Measurements from ENCODE around the gene PLEKHA7. TPM values are rescaled to one million over a fixed set of nuclear protein-coding genes. Genes with fewer than 3 reads are reported as not detected.

Gene PLEKHA7
- total RNA-seq, 2 experiments from 2014 or later: 6.4 to 8.4 TPM

DNA sequence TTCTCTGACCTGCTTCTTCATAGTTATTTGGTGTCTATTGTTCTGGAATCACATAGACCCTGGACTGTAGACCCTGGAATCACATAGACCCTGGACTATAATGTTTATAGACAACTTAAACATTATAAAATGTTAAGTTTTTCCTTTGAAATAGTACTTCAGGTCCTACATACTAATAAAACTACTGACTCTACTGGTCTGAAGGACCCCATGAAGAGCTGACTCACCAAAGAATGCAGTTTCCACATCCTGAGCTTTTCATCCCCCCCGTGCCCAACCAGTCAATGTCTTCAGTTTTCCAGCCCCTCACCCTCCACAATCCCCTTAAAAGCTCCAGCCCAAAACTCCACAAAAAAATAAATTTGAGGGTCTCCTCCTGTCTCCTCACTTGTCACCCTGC, 6.6 kb upstream of the PLEKHA7 start:
- Mint-ChIP-seq H3K27me3 (peaks cover 3% of the 10 kb centered on the region), H3K4me3 (no peak overlapping the region), H3K9me3 (ENCODE audit: low read depth) (no peaks in the 10 kb centered on the region), H3K4me1 (no peaks in the 10 kb centered on the region), H3K36me3 (ENCODE audit: low read depth) (no peaks in the 10 kb centered on the region), H3K27ac (no peak overlapping the region)
- ATAC-seq (no peak), DNase-seq (no peak)
- intact Hi-C loops (cut with DNase I, micrococcal nuclease): no loop called here
- ChIA-PET CTCF (no interaction called here), POLR2A (interaction anchor here (0.6 kb wide), 1 partner anchor 24 kb away, joined by 3 read pairs; no protein-coding TSS in a partner anchor)

DNA sequence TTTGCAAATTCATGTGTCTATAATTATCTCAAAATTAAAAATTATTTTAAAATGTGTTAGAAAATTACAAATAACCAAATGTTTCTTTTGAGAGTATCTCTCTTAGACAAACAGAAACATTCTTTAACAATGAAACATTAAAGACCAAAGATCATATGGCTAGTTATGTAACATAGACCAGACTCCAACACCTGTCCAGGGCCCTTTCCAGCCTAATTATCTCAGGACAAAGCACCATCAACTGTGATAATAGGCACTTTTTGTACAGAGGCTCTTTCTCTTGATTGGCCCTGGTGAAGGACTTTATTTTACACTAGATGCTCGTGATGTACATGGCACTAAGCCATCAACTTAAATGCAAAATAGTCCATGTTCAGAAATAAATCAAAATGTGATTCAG, 5.0 kb upstream of the PLEKHA7 start:
- CTCF ChIA-PET: no interaction called here
- Mint-ChIP-seq H3K36me3 (ENCODE audit: low read depth) (no peaks in the 10 kb centered on the region), H3K9me3 (ENCODE audit: low read depth) (no peaks in the 10 kb centered on the region), H3K4me1 (peaks cover 5% of the 10 kb centered on the region), H3K4me3 (no peak overlapping the region), H3K27me3 (peaks cover 12% of the 10 kb centered on the region), H3K27ac (no peak overlapping the region)
- no peak for DNase-seq
- no peak for ATAC-seq
- POLR2A ChIA-PET: no interaction called here
- intact Hi-C loops (cut with DNase I, micrococcal nuclease): no loop called here

DNA sequence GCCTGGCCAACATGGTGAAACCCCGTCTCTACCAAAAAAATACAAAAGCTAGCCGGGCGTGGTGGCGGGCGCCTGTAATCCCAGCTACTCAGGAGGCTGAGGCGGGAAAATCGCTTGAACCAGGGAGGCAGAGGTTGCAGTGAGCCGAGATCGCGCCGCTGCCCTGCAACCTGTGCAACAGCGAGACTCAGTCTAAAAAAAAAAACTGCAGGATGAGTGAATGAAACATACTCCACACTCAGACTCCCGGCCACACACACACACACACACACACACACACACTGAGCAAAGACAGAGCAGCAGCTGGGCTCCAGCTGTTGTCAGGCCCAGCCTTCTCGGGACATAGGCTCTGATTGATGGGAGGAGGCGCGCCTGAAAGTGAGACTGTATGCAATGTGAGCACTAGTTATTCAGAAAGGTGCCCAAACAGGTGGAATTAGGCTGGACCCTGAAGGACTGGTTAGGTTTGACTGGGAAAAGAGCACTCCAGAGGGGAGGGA, 1.5 kb upstream of the PLEKHA7 start:
- POLR2A ChIA-PET: interaction anchor here (1.0 kb wide), 1 partner anchor 62 kb away, joined by 3 read pairs; no protein-coding TSS in a partner anchor
- H3K4me1 Mint-ChIP-seq: peaks cover 7% of the 10 kb centered on the region
- CTCF ChIA-PET: interaction anchor here (0.6 to 1.0 kb wide), 7 partner anchors 17 to 488 kb away, joined by 3 to 5 read pairs (median 3); no protein-coding TSS in a partner anchor
- no peak overlapping the region for H3K27ac Mint-ChIP-seq
- H3K9me3 Mint-ChIP-seq (ENCODE audit: low read depth): no peaks in the 10 kb centered on the region
- no peak for ATAC-seq
- no peak overlapping the region for H3K4me3 Mint-ChIP-seq
- DNase-seq: no peak
- H3K27me3 Mint-ChIP-seq: peaks cover 12% of the 10 kb centered on the region
- intact Hi-C loops (cut with DNase I, micrococcal nuclease): loop anchor here in 1 of 2 experiments (2.0 kb wide), 1 partner anchor 61 kb away; the partner anchor contains the start of gene RPS13
- H3K36me3 Mint-ChIP-seq (ENCODE audit: low read depth): no peaks in the 10 kb centered on the region

DNA sequence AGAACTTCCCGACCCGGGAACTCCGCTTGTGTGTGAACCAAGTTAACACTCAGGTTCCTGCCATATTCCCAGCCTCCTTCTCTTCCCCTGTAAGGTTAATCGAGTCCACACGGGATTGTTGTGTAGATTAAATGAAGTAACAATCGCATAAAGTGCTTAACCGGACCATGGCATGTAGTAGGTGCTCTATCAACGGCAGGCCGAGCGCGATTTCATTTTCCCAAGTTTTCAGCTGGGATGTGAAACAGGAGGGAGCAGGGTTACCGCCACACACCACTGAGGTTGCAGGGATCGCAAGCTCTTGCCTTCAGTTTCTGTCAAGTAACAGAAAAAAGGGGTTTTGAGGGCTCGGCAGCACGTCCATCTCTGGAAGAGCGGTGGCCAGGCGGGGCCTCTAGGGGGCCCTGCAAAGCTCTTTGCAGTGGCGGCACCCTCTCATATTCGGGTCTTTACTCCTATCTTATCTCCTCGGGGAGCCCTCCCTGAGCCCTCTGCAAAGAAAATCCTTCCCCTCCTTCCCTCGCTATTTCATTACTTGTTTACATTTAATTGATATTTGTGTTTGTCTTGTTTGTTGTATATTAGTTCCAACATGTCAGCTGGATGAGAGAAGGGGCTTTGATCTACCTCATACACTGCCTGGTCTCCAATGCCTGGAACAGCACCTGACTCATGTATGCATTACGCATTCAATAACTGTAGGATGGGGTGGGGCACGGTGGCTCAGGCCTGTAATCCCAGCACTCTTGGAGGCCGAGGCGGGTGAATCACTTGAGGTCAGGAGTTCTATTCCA, 816 bp upstream of the PLEKHA7 start:
- intact Hi-C loops (cut with DNase I, micrococcal nuclease): loop anchor here (2.0 to 5.0 kb wide), 2 partner anchors 62 to 193 kb away; partner anchors contain the start of gene RPS13 (in 1 of the 2)
- Mint-ChIP-seq H3K4me1 (peaks cover 7% of the 10 kb centered on the region), H3K9me3 (ENCODE audit: low read depth) (no peaks in the 10 kb centered on the region), H3K27me3 (peaks cover 12% of the 10 kb centered on the region), H3K4me3 (peak overlapping the region; percentile 77), H3K36me3 (ENCODE audit: low read depth) (no peaks in the 10 kb centered on the region), H3K27ac (peak overlapping the region; percentile 66)
- ATAC-seq: peak; percentile 72
- POLR2A ChIA-PET: interaction anchor here (0.6 to 1.0 kb wide), 2 partner anchors 63 to 422 kb away, joined by 3 to 4 read pairs; no protein-coding TSS in a partner anchor
- peak; percentile 55 for DNase-seq
- CTCF ChIA-PET: interaction anchor here (0.6 to 1.2 kb wide), 10 partner anchors 12 to 489 kb away, joined by 3 to 5 read pairs (median 3); no protein-coding TSS in a partner anchor

DNA sequence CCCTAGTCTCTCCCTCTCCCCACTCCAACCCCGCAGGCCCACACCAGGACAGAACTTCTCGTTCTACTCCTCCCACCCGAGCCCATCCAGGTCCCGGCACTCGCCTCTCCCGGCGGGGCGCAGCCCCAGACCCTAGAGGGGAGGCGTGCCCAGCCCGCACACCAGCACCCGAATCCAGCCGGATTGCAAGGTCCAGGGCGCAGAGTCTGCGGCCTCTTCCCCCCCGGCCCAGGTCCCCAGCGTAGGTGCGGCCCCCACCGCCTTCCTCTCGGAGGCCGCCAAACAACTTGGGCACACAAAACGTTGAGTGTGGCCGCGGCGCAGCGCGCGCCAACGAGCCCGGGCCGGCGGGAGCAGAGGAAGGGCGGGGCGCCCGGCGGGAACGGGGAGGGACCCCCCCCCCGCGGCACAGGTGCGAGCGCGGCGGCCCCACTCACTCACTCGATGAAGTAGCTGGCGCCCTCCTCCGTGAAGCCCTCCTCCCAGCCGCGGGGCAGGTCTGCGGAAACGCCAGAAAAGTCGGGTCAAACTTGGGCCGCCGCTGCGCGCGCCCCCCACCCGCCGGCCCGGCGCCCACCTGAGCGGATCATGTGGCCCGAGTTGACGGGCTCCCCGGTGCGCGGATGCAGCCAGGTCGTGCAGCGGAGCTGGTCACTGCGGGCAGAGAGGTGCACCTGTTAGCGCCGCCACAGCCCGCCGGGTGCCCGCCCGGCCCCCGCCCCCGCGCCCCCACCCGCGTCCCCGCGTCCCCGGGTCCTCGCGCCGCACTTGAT, 480 bp downstream of the PLEKHA7 start:
- H3K36me3 Mint-ChIP-seq (ENCODE audit: low read depth): no peaks in the 10 kb centered on the region
- H3K4me3 Mint-ChIP-seq: peak overlapping the region; percentile 27
- CTCF ChIA-PET: interaction anchor here (1.2 kb wide), 1 partner anchor 13 kb away, joined by 5 read pairs; no protein-coding TSS in a partner anchor
- no peak overlapping the region for H3K27ac Mint-ChIP-seq
- intact Hi-C loops (cut with DNase I, micrococcal nuclease): loop anchor here (2.0 to 5.0 kb wide), 2 partner anchors 63 to 191 kb away; partner anchors contain the start of gene RPS13 (in 1 of the 2)
- peaks cover 12% of the 10 kb centered on the region for H3K27me3 Mint-ChIP-seq
- peaks cover 7% of the 10 kb centered on the region for H3K4me1 Mint-ChIP-seq
- ATAC-seq (peak; percentile 28), DNase-seq (peak; percentile 47)
- no peaks in the 10 kb centered on the region for H3K9me3 Mint-ChIP-seq (ENCODE audit: low read depth)
- POLR2A ChIA-PET: no interaction called here

DNA sequence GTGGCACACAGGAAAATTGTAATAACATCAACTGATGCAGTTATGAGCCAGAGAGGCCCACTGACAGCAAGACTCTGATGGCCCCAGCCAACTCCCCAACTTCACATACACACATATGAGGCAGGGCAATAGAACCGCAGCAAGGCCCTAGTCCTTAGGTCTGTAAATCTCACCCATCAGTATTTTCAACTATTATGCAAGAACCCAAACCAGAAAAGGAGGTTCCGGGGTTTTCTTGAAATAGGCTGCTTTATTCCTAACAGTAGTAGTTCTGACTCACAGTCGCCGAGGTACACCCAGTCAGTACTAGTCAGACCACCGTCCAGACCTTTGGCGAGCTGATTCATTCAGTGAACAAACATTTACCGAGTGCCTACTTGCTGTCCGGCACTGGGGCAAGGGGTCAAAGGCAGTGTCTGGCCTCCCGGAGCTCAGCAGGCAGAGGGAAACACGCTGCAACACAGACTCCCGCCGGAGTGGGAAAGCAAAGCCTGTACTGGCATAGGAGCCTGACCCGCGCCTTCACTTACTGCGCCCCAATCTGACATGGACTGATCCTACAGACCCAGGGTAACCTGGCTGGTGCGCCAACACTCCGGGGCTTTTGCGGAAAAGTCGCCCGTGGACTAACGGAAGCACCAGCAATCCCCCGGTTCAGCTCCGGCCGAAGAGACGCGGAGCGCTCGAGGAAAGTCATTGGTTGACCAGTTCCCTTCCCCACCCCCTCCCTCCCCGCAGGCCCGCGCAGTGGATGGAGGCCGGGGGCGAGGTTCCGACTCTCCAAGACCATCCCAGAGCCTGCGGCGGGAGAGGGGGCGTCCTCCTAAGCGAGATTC, 1.3 kb downstream of the PLEKHA7 start:
- intact Hi-C loops (cut with DNase I, micrococcal nuclease): loop anchor here in 1 of 2 experiments (5.0 kb wide), 1 partner anchor 191 kb away; no protein-coding TSS in a partner anchor
- CTCF ChIA-PET: no interaction called here
- peak; percentile 26 for DNase-seq
- POLR2A ChIA-PET: no interaction called here
- no peak overlapping the region for H3K27ac Mint-ChIP-seq
- peaks cover 12% of the 10 kb centered on the region for H3K27me3 Mint-ChIP-seq
- peaks cover 7% of the 10 kb centered on the region for H3K4me1 Mint-ChIP-seq
- no peak for ATAC-seq
- H3K4me3 Mint-ChIP-seq: no peak overlapping the region
- no peaks in the 10 kb centered on the region for H3K9me3 Mint-ChIP-seq (ENCODE audit: low read depth)
- no peaks in the 10 kb centered on the region for H3K36me3 Mint-ChIP-seq (ENCODE audit: low read depth)

DNA sequence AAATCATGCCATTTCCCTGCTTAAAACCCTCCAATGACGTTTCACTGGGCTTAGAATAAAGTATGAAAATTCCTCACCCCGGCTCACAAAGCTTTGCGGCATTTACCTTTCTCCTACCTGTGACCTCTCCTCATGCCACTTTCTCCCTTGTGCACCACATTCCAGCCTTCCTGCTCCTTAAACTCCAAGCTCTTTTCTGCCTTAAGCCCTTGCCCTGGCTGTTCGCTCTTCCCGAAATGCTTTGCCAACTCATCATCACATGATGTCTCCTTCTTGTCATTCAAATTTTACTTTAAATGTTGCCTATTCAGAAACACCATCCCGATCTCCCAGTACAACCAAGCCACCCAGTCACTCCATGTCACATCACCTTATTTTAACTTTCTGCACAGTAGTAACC, 2.0 kb downstream of the PLEKHA7 start:
- Mint-ChIP-seq H3K9me3 (ENCODE audit: low read depth) (no peaks in the 10 kb centered on the region), H3K4me1 (peaks cover 7% of the 10 kb centered on the region), H3K27me3 (peaks cover 12% of the 10 kb centered on the region), H3K27ac (no peak overlapping the region), H3K4me3 (no peak overlapping the region), H3K36me3 (ENCODE audit: low read depth) (no peaks in the 10 kb centered on the region)
- ATAC-seq (no peak), DNase-seq (no peak)
- ChIA-PET CTCF (no interaction called here), POLR2A (no interaction called here)
- intact Hi-C loops (cut with DNase I, micrococcal nuclease): loop anchor here in 1 of 2 experiments (5.0 kb wide), 1 partner anchor 190 kb away; no protein-coding TSS in a partner anchor

DNA sequence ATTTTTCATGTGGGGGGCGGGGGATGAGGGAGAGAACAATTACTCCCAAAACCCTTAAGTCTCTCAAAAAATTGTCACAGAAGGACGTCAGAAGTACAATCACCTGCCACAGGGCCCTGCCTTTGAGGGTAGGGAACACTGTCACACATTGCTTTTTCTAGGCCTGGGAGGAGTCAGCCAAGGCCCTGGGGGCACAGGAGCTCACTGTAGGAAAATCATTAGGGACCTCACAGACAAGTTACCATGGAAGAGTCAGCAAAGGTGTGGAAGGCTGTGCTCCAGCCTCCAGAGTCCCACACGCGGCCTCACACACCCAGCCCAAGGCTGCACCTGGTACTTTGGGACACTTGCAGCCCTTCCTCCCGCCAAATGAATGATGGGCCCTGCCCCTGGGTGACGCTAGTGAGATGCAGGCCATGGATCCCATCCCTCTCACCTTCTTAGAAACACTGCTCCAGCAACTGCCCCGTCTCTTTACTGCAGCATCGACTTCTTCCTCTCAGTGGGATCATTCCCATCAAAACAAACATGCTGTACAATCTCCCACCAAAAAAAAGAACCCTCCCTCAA, 3.3 kb downstream of the PLEKHA7 start:
- peaks cover 7% of the 10 kb centered on the region for H3K4me1 Mint-ChIP-seq
- ChIA-PET POLR2A (no interaction called here), CTCF (no interaction called here)
- no peaks in the 10 kb centered on the region for H3K36me3 Mint-ChIP-seq (ENCODE audit: low read depth)
- intact Hi-C loops (cut with DNase I, micrococcal nuclease): loop anchor here in 1 of 2 experiments (5.0 kb wide), 1 partner anchor 189 kb away; no protein-coding TSS in a partner anchor
- no peak for DNase-seq
- H3K9me3 Mint-ChIP-seq (ENCODE audit: low read depth): no peaks in the 10 kb centered on the region
- no peak overlapping the region for H3K27ac Mint-ChIP-seq
- no peak for ATAC-seq
- H3K27me3 Mint-ChIP-seq: peaks cover 10% of the 10 kb centered on the region
- no peak overlapping the region for H3K4me3 Mint-ChIP-seq

DNA sequence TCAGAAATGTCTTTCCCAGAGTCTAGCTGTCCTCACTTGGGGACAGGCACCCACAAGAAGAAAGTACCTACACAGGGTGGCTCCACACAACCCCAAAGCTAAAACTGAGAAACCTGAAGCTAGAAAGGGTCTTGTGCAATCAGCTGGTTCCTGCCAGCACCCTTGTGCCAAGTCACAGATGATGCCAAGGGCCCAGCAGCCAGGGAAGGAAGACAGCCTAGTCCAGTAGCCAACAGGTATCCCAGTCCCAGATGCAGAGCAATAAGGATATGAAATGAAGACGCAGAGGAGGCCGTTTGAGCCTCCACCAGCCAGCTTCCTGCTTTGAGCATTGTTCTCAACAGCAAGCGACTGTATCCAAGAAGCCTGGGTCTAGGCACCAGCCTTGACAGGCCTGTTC, 6.1 kb downstream of the PLEKHA7 start:
- DNase-seq (no peak), ATAC-seq (no peak)
- no peaks in the 10 kb centered on the region for H3K27me3 Mint-ChIP-seq
- H3K4me1 Mint-ChIP-seq: no peaks in the 10 kb centered on the region
- intact Hi-C loops (cut with DNase I, micrococcal nuclease): no loop called here
- ChIA-PET POLR2A (no interaction called here), CTCF (interaction anchor here (0.8 kb wide), 1 partner anchor 9 kb away, joined by 3 read pairs; no protein-coding TSS in a partner anchor)
- H3K36me3 Mint-ChIP-seq (ENCODE audit: low read depth): no peaks in the 10 kb centered on the region
- no peaks in the 10 kb centered on the region for H3K9me3 Mint-ChIP-seq (ENCODE audit: low read depth)
- no peak overlapping the region for H3K4me3 Mint-ChIP-seq
- no peak overlapping the region for H3K27ac Mint-ChIP-seq

DNA sequence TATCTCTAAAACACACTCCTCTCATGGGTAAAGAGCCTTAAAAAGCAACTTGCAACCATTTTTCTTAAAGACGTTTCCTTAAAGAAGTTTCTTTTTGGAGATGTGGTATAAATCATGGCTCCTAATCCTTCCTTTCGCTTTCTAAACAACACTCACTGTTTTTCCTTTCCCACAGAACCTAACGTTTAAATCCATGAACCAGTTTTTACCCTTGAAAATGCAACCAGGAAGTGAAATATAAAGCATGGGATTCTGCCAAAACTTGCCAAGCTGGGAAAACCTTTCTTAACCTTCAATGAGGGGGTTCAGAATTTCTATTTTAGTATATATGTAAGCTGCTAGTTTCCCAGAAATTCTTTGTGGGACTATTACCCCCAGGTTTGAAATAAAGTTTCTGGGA, 8.6 kb downstream of the PLEKHA7 start:
- no peak overlapping the region for H3K4me3 Mint-ChIP-seq
- intact Hi-C loops (cut with DNase I, micrococcal nuclease): no loop called here
- no peak for DNase-seq
- no peaks in the 10 kb centered on the region for H3K9me3 Mint-ChIP-seq (ENCODE audit: low read depth)
- ChIA-PET CTCF (no interaction called here), POLR2A (no interaction called here)
- no peak overlapping the region for H3K27ac Mint-ChIP-seq
- H3K27me3 Mint-ChIP-seq: no peaks in the 10 kb centered on the region
- no peaks in the 10 kb centered on the region for H3K4me1 Mint-ChIP-seq
- H3K36me3 Mint-ChIP-seq (ENCODE audit: low read depth): no peaks in the 10 kb centered on the region
- ATAC-seq: no peak

Data from activated CD4-positive, alpha-beta T cell treated with anti-CD3 and anti-CD28 coated beads for 36 hours (primary cell).